SW480 (cell line): ENCODE results near the gene PPP1R14C.
A peak's percentile ranks its signal among the peaks of the same experiment; 100 is the strongest.

Source experiments
- DNase-seq: peaks from one replicate; pipeline ENCODE4 v3.0.0-alpha.2; 2016; ENCODE audit warnings: low spot score

Gene PPP1R14C

DNA sequence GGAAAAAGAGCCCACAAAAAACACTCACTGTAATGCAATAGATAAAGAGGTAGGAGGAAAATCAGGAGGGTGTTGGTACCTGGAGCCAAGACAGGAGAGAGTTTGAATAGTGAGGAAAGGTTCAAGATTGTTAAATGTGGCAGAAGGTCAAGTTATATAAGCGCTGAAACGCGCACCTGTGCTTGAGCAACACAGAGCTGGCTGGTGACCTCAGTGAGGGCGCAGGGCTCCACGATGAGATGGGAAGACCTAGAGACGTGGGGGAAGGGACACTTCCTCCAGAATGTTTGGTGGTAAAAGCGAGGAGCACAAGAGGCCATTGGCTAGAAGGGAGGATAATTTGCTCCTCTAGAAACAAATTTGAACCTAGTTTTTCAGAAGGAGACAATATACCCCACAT, 4.2 kb upstream of the PPP1R14C start:
- no peak for DNase-seq

DNA sequence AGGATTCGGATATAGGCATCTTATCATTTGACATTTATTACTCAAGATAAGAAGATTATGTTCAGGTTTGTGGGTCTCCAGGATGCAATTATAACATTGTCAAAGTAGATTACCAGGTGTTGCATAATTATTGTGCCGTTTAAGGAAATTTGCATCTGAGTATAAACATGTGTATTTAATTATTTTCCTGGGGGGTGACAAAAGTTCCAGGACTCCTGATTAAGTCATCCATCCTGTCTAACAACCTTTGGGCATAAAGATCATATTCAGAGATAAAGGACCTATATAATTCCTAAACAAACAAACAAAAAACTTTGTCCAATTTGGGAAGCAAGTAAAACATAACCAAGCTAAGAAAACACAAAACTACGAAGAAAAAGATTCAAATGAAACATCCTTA, 3.3 kb upstream of the PPP1R14C start:
- no peak for DNase-seq

- no peak for DNase-seq
Observed at GRCh38 chr6:150140236-150140969, 2.4 kb upstream of the PPP1R14C start.

DNA sequence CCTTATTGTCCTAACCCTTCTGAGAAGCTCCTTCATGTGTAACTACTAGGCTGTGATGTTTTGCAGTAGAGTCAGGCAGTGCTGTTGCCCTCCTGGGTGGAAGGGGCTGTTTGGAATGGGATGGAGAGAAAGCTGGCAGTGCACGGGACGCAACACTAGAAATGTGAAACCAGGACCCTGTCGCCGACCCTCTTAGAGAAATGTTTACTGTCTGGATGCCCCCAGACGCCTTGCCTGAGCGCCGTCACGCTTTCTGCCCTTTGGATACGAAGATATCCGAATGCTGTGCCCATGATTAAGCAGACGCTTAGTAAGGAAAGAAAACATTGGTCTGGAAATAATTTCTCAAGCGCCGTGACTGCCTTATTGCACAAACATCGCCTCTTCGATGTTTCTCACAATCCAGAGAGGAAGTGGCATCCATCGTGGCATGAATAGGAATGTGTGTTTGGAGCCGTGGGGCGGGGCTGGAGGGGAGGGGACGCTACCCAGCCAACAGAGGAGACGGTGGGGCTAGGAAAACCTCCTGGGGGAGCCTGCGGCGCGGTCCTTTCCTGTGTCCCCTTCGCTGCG, 661 bp upstream of the PPP1R14C start:
- DNase-seq = peak; percentile 51

GRCh38 chr6:150143516-150144293, 861 bp downstream of the PPP1R14C start:
- DNase-seq = no peak

- DNase-seq = no peak
Observed at GRCh38 chr6:150144294-150144868, 1.5 kb downstream of the PPP1R14C start.

- DNase-seq = no peak
Observed at GRCh38 chr6:150145427-150145826, 2.6 kb downstream of the PPP1R14C start.

DNA sequence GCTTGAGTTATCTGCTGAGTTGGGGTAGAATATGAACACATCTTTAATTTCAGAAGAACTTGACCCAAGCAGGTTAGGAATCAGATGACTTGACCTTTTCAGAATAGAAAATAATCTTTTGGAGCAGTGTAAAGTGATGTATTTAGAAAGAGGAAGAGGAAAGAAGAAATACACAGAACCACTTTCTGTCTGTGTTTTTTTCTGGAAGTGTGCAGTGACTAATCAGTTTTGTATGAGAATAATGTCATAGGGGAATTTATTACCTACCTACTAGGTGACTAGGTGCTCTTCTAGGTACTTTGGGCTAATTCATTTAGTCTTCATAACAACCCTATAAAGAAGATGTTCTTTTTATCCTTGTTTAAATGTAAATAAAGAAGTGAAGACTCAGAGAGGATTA, 3.0 kb downstream of the PPP1R14C start:
- peak; percentile 58 for DNase-seq

DNA sequence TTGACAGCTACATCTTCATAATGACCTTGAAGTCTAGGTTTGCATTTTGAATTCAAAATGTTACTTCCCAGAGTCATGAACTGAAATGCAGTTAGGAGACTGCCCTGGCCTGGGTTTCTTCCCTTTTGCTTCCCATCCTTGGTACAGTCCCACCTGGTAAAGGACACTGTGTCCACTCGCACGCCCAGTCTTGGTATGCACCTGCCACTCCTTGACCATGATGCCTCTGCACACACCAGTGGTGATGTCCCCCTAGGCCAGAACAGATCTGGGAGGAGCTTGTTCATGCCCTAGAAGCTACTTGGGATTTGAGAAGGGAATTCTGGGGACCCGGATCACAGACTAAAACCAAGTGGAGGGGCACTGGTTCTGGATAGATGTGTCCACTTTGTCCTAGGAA, 3.6 kb downstream of the PPP1R14C start:
- no peak for DNase-seq

GRCh38 chr6:150149146-150149545, 6.3 kb downstream of the PPP1R14C start:
- DNase-seq = peak; percentile 55

GRCh38 chr6:150150458-150150820, 7.6 kb downstream of the PPP1R14C start:
- DNase-seq = no peak

GRCh38 chr6:150150821-150151646, 8.2 kb downstream of the PPP1R14C start:
- DNase-seq = no peak

DNA sequence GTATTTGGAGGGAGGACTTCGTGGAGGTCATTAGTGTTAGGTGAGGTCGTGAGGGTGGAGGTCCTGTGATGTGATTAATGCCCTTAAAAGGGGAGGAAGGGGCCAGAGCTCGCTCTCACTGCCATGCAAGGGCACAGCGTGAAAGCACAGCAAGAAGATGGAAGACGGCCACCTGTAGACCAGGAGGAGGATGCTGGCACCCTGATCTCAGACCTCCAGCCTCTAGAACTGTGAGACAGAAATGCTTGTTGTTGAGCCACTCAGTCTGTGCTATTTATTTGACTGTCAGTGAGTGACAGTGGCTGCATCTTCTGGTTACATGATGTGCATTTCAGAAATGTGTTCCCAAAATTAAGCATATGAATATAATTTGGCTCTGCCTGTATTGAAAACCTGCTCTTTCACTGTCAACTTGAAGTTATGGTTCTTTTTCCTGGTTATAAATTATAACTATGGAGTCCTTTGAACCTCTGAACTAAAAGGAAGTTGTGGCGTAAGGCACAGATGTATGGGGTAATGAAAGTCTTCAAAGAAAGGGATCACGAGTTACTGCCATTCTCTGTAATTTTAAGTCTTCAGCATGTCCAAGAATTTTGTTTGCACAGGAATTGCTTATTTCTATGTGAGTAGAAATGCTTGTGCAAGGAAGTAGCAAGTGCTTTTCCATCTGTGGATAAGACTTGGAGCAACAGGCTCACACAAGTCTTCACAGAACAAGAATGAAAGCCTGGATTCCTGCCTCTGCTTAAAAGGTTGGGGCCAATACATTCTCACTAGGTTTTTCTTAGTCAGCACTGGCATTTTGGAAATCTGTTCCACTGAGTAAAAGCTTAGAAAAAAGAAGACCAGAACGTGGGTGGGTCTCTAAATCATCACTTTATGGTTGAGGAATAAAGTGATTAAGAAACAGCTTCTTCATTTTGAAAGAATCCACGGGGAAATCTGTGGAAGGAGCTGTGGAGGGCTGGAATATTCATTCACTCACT, 10.3 kb downstream of the PPP1R14C start:
- DNase-seq = no peak

GRCh38 chr6:150153905-150154492, 11.2 kb downstream of the PPP1R14C start:
- no peak for DNase-seq

DNA sequence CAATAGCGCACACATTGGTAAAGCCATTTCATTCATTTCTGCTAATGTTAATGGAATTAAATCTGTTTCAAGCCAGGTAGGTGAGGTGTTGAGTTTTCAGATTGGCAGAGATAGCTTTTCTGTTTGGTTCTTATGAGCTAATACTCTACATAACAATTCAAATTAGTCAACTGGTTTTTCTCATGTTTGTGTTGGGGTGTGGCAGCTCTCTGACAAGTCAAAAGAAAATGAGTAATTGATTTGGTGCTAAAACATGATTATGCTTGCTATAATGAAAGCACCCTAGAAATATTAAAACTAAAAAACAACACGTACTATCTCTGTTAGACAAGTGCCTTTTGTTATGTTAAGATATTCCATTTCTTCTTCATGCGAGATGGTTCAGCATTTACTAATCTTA, 13.6 kb downstream of the PPP1R14C start:
- DNase-seq = no peak

DNA sequence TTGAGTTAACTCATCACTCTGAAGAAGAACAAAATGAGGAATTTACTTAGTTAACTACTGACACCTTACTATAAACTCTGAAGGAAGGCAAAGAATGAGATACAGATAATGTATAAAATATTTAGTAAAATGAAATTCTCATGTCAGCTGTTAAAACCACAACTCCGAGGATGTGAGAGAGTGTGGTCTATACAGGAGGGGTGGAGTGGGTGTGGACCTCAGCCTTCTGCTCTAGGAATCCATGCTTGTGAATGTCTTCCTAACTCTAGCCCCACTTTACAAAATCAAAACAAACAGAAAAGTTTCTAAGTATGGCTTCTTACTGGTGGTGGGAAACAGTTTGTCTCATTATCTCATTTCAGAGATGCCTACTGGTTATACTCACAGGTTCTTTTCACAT, 14.2 kb downstream of the PPP1R14C start:
- no peak for DNase-seq

GRCh38 chr6:150159757-150160156, 16.9 kb downstream of the PPP1R14C start:
- DNase-seq = no peak

GRCh38 chr6:150163970-150164369, 21.1 kb downstream of the PPP1R14C start:
- no peak for DNase-seq

GRCh38 chr6:150165020-150165702, 22.3 kb downstream of the PPP1R14C start:
- DNase-seq = no peak

GRCh38 chr6:150167479-150167873, 24.6 kb downstream of the PPP1R14C start:
- no peak for DNase-seq
